ENCODE measurements around the gene RPS6KA5.
"Not testable (repeated sequence)": the region's sequence is repeated elsewhere in the genome, so short reads cannot be mapped to it uniquely, and the experiment has no call there.

RPS6KA5 gene

DNA sequence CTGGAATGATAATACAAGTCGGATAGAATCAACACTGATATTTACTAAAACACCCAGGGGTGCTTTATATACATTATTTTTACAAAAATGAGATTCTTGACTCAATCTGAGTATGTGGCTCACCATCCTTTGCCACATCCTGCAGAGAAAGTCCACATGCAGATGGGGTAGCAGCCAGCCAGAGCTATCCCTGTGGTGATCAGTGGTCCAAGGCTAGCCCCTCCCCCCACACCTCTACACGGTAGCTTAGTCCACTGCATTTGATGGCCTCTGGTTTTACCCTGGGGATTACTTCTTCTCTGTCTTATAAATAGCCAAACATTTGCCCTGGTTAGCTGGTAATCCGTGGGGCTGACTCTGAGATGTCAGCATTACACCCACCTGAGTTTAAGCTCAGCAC is 216.1 kb downstream of the RPS6KA5 start:
- no peak for FAIRE-seq
- DNase-seq (ENCODE audit: insufficient read length, low spot score) = no peak

DNA sequence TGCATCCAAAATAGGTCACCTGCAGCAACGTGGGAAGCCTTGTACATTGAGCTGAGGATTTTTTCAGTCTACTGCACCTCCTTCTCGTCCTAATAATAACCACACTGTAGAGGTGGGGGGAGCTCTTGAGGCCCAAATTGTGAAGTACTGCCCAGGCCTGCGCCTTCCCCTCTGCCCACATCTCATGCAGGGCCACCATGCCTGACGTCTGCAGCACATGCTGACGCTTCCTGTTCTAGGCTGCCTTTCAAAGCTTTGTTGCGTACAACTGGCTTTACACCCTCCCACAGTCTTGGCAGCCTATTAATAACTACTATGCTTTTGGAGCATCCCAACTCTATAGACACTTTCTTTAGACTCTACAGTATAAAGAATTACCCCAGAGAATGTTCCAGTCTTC is 217.7 kb downstream of the RPS6KA5 start:
- no peak for DNase-seq (ENCODE audit: insufficient read length, low spot score)
- FAIRE-seq = no peak

DNA sequence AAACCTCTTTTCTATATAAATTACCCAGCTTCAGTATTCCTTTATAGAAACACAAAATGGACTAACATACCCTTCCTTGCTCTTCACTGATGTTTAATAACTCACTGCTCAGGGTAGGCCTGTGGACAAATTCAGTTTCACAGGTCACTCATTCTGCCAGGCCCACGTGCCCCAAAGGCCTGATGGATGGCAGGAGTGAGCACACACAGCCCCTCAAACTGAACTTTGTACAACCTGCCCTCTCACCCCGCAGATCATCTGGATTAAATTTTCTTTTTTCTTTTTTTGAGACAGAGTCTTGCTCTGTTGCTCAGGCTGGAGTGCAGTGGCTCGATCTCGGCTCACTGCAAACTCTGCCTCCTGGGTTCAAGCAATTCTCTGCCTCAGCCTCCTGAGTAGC is 219.8 kb downstream of the RPS6KA5 start:
- not testable (repeated sequence) for DNase-seq (ENCODE audit: insufficient read length, low spot score); FAIRE-seq

DNA sequence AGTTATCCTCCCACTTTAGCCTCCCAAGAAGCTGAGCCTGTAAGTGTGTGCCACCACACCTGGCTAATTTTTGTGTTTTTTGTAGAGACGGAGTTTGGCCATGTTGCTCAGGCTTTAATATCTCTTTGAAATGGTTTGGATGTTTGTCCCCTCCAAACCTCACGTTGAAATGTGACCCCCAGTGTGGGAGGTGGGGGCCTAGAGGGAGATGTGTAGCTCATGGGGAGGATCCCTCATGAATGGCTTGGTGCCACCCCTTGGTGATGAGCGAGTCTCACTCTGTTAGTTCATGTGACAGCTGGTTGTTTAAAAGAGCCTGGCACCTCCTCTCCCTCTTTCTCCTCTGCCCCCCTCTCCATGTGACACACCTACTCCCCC is 220.6 kb downstream of the RPS6KA5 start:
- DNase-seq (ENCODE audit: insufficient read length, low spot score) (no peak), FAIRE-seq (no peak)

DNA sequence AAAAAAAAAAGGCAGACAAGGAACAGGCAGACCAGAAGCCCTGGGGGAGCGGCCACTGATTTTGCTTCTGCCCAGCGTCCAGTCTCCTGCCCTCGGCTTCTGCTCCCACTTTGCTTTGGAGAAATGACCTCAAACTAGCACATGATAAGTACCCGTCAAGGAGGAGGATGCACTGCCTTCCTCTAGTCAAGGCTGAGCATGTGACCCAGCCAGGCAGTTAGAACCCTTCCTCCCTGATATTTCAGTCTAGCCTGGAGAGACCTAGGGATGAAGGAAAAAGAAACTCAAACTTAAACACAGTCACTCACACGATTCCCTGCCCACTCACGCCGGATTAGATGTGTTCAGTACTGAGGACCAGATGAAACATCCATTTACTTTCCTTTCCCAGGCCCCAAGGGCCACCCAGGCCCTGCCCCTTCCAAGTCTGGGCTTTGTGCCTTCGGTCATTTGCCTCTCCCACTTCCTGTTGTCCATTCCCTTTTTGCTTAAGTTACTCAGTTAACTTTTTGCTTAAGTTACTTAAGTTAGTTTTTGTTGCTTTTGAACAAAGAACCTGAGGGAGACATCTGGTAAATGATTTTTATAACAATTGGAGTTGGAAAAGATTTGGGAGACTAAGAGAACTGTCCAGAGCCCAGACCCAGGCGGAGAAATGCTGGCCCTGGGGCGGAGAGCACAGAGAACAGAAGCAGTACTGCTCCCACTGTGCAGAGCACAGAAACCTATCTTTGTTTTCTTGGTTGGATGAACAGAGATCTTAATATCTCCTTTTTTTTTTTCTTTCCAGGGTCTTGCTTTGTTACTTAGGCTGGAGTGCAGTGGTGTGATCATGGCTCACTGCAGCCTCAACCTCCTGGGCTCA is 221.2 kb downstream of the RPS6KA5 start:
- no peak for FAIRE-seq
- no peak for DNase-seq (ENCODE audit: insufficient read length, low spot score)

DNA sequence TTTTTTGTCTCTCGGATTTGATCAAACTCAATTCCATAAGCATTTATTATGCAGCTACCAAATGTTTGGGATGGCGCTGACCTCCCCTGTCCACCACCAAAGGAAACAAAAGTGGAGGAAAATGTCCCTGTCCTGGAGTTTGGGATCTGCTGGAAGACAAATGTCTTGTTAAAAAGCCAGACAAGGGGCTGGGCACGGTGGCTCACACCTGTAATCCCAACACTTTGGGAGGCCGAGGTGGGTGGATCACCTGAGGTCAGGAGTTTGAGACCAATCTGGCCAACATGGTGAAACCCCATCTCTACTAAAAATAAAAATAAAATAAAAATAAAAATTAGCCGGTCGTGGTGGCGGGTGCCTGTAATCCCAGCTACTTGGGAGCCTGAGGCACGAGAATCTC is 221.9 kb downstream of the RPS6KA5 start:
- FAIRE-seq; DNase-seq (ENCODE audit: insufficient read length, low spot score): not testable (repeated sequence)

DNA sequence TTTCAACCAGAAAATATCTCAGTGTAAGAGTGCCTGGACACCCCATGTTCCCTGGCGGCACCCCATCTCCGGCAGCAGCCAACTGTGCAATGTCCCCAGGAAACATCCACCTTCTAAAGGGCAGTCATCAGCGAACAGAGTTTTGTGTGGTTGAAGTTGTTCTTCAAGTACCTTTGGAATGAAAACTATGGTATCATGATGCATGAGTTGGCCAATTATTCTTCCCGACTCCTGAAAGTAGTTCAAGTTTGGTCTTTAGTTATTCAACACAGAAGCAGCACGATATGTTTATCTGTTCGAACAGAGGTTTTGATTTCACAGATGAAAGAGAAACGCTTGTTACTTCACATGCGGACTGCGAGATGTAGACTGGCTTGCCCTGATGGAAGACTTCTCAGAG is 223.1 kb downstream of the RPS6KA5 start:
- FAIRE-seq = no peak
- DNase-seq (ENCODE audit: insufficient read length, low spot score) = no peak

DNA sequence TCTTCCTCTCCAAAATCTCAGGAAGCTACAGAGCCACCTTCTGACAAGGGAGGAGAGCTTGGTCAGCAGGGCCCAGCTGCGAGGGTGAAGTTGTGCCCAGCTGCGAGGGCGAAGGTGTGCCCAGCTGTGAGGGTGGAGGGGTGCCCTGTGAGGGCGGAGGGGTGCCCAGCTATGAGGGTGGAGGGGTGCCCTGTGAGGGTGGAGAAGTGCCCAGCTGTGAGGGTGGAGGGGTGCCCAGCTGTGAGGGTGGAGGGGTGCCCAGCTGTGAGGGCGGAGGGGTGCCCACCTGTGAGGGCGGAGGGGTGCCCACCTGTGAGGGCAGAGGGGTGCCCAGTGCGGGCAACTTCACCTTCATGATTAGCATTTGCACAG is 223.8 kb downstream of the RPS6KA5 start:
- no peak for DNase-seq (ENCODE audit: insufficient read length, low spot score)

DNA sequence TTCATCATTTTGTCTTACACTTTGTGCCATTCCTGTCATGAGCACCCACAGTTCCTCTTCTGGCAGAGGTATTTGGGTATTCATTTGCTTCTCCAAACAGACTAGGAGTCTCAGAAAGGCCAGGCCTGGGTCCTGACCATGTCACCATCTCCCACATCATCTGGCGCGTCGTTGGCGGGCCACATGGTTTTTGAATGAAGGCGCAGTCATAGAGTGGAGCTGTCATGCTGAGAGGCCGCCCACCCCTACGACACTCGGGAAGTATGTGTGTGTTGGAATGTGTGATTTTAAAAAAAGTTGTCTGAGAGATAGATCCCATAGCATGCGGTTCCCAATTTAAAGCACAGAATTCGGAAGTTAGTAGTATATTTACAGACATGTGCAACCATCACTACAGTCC is 228.6 kb downstream of the RPS6KA5 start:
- FAIRE-seq (no peak), DNase-seq (ENCODE audit: insufficient read length, low spot score) (no peak)

More for the DNA sequence above, 223.8 kb downstream of the RPS6KA5 start:
- no peak for FAIRE-seq

DNA sequence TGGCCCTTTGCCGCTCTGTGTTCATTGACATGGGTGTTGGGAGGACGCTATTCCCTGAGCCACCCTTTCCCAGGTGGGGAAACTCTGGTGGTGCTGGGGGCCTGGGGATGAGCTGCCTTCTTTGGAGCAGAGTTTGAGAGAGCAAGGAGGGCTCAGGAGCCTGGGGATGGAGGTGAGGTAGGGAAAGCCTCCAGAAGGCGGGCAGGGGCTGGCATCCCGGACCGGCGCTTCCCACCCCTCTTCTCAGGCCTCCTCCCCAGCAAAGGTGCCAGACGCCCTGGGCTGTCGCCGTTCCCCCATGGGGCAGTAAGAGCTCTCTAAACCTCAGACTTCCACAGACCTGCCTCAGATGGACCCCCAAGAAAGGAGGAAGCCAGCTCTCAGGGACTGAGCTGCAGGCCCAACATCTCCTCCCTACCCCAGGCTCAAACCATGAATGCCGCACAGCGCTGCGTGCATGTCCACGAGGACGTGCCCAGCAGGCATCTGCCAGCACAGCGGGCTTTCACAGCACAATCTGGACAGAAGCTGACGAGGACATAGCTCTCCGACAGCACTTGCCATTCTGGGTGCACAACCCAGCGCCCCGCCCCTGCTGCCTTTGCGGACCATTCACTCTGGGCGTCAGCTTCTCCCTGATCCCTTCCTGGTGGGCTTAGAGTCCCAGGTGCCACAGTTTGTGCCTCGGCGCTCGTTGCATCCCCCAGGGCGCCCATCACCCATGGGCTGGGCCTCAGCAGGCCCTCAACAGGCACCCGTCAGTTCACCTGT is 229.3 kb downstream of the RPS6KA5 start:
- FAIRE-seq = no peak
- DNase-seq (ENCODE audit: insufficient read length, low spot score) = no peak

DNA sequence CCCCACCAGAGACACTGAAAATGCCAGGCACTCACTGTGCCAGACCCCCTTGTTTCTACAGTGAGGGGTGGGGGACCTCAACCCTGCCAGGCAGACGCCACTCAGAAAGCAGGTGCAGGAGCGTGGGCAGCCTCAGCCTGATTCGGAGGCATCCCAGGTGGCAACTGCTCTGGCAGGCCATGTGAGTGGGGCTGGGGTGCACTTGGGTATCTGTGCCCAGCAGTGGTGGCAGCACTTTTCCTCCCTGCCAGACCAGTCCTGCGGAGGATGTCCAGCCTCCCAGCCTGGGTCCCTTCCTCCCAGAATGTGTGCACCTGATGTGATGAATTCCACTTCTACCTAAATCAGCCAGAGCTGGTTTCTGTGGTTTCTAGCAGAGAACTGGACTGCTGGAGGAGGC is 230.8 kb downstream of the RPS6KA5 start:
- FAIRE-seq = no peak

DNA sequence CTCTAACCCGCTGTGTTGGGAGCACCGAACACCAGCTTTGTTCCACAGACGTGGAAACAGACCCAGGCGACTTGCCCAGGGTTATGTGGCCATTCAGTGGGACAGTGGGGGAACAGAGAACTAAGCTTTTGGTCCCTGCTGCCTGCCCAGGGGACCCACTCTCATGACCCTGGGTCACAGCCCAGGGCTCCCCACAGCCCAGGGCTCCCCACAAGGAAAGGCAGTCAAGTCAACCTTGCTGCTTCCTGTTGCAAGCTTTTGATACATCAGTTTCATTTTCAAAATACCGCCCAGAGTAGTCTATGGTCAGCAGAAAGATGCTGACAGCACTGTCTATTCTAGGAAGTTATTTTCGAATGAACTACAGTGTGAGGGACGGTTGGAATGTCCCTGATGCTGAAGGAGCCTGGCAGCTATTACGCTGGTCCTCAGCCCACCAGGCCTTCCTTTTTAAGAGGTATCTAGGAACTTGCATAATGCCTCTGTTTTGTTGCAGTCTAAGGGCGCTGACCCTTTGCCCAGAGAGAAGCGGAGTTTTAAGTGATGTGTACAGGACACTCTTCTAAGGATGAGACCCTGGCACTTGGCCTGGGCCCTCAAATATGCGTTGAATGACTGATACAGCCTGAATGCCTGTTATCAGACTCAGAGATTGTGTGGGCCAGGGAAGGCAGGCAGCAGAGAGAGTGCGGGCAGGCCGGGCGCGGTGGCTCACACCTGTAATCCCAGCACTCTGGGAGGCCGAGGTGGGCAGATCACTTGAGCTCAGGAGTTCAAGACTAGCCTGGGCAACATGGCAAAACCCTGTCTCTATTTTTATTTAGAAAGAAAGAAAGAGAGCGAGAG is 231.6 kb downstream of the RPS6KA5 start:
- DNase-seq (ENCODE audit: insufficient read length, low spot score) = no peak
- FAIRE-seq = peak; percentile 33

More for the DNA sequence above, 230.8 kb downstream of the RPS6KA5 start:
- DNase-seq (ENCODE audit: insufficient read length, low spot score) = no peak

DNA sequence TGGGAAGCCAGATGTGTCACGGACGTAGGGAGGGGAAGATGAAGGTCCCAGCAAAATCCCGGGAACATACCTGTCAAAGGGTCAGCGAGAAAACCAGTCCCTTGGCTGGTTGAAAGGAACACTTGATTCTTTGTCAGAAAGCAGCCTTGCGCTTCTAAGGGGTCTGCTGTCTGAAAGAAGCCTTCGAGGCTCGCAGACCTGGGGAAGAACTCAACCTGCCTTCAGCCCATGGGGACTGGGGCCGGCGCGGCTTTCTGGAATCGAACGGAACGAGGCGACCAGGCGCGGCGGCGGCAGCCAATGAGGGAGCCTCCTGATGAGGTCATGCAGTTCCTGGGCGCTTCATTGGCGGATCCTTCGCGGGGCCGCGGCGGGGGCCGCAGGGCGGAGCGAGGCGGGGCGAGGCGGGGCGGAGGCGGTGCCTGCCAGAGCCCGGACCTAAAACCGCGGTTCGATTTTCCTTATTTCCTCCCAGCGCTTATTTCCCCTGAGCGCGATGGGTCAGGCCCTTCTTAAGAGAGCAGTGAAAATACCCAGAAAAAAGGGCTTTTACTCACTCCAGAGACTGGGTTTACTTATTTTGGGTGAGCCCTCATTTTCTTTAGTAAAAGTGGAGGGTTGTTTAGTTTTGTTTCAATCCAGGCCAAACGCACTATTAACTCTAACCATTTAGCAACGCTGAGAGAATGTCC is 232.4 kb downstream of the RPS6KA5 start:
- DNase-seq (ENCODE audit: insufficient read length, low spot score) (peak; percentile 98), FAIRE-seq (peak; percentile 89)

DNA sequence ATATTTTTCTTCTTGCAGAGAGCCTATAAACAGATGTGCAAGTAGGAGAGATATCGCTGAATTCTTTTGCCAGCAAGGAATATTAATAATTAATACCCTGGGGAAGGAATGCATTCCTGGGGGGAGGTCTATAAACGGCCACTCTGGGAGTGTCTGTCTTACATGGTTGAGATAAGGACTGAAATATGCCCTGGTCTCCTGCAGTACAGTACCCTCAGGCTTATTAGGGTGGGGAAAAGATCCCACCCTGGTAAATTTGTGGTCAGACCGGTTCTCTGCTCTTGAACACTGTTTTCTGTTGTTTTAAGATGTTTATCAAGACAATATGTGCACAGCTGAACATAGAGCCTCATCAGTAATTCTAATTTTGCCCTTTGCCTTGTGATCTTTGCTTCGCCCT is 236.9 kb downstream of the RPS6KA5 start:
- FAIRE-seq; DNase-seq (ENCODE audit: insufficient read length, low spot score): not testable (repeated sequence)

DNA sequence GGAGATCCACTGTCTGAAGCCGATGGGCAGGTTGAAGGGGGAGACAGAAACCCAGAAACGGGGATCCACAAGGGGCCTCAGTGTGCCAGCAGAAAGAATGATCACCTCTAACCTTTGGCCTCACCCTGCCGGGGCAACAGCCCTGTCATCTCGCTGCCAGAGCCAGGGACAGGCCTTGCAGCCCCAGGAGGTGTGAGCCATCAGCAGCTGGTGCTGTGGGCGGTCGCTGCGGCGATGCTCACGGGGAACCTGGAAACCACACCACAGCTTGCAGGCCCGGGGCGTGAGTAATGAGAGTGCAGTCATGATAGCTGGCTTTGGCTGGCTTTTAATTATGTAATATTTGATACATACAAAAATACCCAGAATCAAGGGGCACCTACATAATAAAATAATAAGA is 239.5 kb downstream of the RPS6KA5 start:
- FAIRE-seq (no peak), DNase-seq (ENCODE audit: insufficient read length, low spot score) (no peak)

DNA sequence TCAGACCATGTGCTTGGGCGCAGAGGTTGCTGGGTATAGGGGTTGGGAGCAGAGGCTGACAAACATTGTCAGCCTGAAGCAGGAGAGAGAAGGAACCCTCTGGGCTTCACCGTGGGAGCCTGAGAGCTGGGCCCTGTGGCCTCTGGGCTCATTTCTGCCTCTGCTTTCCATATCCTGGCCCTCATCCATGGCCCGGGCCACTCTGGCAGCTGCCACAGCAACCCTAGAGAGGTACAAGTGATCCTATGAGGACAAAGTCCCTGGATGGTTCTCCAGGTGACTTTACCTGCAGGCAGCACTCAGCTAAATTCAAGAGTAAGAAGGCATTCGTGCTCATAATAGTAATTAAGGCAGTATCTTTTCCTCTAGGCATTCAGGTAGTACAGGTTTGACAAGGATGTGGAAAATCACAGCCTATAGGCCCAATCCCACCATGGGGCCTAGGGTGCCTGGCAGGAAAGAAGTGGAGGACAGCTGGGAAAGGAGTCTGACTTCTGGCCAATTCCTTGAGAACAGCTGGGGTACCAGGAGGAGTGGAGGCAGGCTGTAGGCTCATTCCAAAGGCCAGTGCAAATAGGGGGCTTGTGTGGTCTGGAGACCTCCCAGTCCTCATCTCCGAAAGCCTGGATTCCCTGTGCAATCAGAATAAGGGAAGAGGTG is 240.6 kb downstream of the RPS6KA5 start:
- FAIRE-seq = no peak
- no peak for DNase-seq (ENCODE audit: insufficient read length, low spot score)

DNA sequence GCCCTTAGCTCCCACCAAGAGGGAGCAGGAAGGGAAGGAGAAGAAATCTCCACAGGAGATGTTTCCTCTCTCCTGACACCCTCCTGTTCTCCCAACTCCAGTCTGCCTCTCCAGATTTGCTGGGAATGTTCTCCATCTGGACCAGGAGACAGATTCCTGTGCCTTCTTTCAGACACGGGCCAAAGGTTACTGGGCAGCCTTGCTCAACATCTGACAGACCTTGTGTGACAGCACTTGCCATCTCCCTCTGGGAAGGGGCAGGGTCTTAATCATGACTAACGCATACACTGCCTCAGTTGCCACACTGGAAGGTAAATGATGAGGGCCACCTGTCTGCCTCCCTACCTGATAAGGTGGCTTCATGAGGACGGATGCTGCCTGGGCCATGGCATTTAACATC is 241.7 kb downstream of the RPS6KA5 start:
- FAIRE-seq (no peak), DNase-seq (ENCODE audit: insufficient read length, low spot score) (no peak)

DNA sequence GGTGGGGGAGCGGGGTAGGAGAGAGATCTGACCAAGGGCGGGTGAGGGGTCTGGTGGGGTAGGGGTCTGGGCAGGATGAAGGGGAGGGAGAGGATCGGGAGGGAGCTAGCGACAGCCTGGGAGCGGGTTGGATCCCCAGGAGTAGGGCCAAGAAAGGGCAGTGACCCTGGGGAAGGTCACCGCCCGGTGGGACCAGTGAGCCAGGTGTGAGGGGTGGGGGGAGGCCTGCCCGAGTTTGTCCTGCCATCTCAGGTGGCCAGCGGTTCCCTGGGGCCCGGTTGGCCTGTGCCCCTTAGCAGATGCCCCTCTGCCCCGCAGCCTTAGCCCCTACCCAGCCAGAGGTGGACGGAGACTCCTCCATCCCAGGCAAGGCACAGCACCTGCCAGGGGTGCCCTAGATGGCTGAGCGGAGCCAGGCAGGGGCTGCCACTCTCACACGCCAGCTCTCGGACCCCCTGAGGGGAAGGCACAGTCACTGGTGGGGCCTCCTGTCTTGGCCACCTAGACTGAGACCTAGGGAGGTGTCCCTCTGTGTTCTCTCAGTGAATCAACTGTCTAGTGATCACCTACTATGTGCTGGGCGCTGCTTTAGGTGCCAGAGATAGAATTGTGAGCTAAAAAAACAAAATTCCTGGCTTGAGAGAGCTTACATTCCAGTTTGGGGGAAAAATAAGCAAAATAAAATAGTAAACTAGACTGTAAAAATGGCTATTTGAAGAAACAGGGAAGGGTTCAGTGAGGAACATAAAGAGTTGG is 243.6 kb downstream of the RPS6KA5 start:
- no peak for DNase-seq (ENCODE audit: insufficient read length, low spot score)
- FAIRE-seq = no peak
